Activated T-helper 9 cell treated with anti-CD3 and anti-CD28 coated beads, Interleukin-2, amount 50 U/mL, for 16 hours (primary cell): ENCODE data around the gene ACACA.
"Not testable (repeated sequence)": the region's sequence is repeated elsewhere in the genome, so short reads cannot be mapped to it uniquely, and the experiment has no call there.

Experiments
- DNase-seq: peaks from one replicate; pipeline ENCODE4 v3.0.0-alpha.2; 2020; ENCODE audit warnings: low read depth

ACACA gene

GRCh38 chr17:37406635-37407461 lies at the start of gene ACACA, which contains the start of gene TADA2A:
ACACA (minus strand) TSS chr17:37406836; CDS start chr17:37406299, 537 bp downstream.
TADA2A (plus strand) TSS chr17:37406886; CDS start chr17:37411366, 4,480 bp downstream.
- peak; percentile 67 for DNase-seq

GRCh38 chr17:37450112-37450511 lies 43.5 kb upstream of the ACACA start:
- no peak for DNase-seq

- DNase-seq = no peak
Observed at GRCh38 chr17:37447641-37448040, 41.0 kb upstream of the ACACA start.

GRCh38 chr17:37446027-37446426 lies 39.4 kb upstream of the ACACA start:
- no peak for DNase-seq

GRCh38 chr17:37441369-37442014 lies 34.9 kb upstream of the ACACA start:
- not testable (repeated sequence) for DNase-seq

- DNase-seq = no peak
Observed at GRCh38 chr17:37440424-37440823, 33.8 kb upstream of the ACACA start.

GRCh38 chr17:37438141-37438540 lies 31.5 kb upstream of the ACACA start:
- no peak for DNase-seq

- DNase-seq = no peak
Observed at GRCh38 chr17:37432671-37433070, 26.0 kb upstream of the ACACA start.

- no peak for DNase-seq
Observed at GRCh38 chr17:37430051-37430627, 23.5 kb upstream of the ACACA start.

- DNase-seq = no peak
Observed at GRCh38 chr17:37429453-37429852, 22.8 kb upstream of the ACACA start.

GRCh38 chr17:37429039-37429438 lies 22.4 kb upstream of the ACACA start:
- DNase-seq = no peak

- no peak for DNase-seq
Observed at GRCh38 chr17:37425268-37425667, 18.6 kb upstream of the ACACA start.

GRCh38 chr17:37422971-37423625 lies 16.5 kb upstream of the ACACA start:
- DNase-seq = no peak

GRCh38 chr17:37417852-37418251 lies 11.2 kb upstream of the ACACA start:
- no peak for DNase-seq

GRCh38 chr17:37413875-37414519 lies 7.4 kb upstream of the ACACA start:
- no peak for DNase-seq

GRCh38 chr17:37410357-37410756 lies 3.7 kb upstream of the ACACA start:
- no peak for DNase-seq

GRCh38 chr17:37408145-37408479 lies 1.5 kb upstream of the ACACA start:
- not testable (repeated sequence) for DNase-seq

- no peak for DNase-seq
Observed at GRCh38 chr17:37405955-37406634, 541 bp downstream of the ACACA start.

- not testable (repeated sequence) for DNase-seq
Observed at GRCh38 chr17:37405522-37405921, 1.1 kb downstream of the ACACA start.

GRCh38 chr17:37400505-37400904 lies 6.1 kb downstream of the ACACA start:
- no peak for DNase-seq

- DNase-seq = no peak
Observed at GRCh38 chr17:37399265-37399803, 7.3 kb downstream of the ACACA start.
